ENCODE data around the gene IGFBP1. TPM values are rescaled to one million over a fixed set of nuclear protein-coding genes. Genes with fewer than 3 reads are reported as not detected.

Gene IGFBP1
- total RNA-seq, 4 donors from 2014 or later: not detected

GRCh38 chr7:45889367-45890067, 1.2 kb downstream of the IGFBP1 start:
- Histone ChIP-seq H3K4me3 (replicated peaks in 1 of 3) (no peak overlapping the region), H3K4me1 (peaks cover 0 to 10% of the 10 kb centered on the region in 2 donors), H3K36me3 (no peaks in the 10 kb centered on the region), H3K9me3 (no peaks in the 10 kb centered on the region), H3K27me3 (peaks cover 11% of the 10 kb centered on the region), H3K27ac (no peak overlapping the region)
- 70 to 73% methylated on average over 8 of the region's 8 CpGs for WGBS, 2 donors
- DNase-seq: no peak
- intact Hi-C loops (cut with DNase I): no loop called here
- TF ChIP-seq POLR2A (IDR thresholded peaks at IDR 0.05): no peak
- TF ChIP-seq CTCF (IDR thresholded peaks at IDR 0.05): no peak

DNA sequence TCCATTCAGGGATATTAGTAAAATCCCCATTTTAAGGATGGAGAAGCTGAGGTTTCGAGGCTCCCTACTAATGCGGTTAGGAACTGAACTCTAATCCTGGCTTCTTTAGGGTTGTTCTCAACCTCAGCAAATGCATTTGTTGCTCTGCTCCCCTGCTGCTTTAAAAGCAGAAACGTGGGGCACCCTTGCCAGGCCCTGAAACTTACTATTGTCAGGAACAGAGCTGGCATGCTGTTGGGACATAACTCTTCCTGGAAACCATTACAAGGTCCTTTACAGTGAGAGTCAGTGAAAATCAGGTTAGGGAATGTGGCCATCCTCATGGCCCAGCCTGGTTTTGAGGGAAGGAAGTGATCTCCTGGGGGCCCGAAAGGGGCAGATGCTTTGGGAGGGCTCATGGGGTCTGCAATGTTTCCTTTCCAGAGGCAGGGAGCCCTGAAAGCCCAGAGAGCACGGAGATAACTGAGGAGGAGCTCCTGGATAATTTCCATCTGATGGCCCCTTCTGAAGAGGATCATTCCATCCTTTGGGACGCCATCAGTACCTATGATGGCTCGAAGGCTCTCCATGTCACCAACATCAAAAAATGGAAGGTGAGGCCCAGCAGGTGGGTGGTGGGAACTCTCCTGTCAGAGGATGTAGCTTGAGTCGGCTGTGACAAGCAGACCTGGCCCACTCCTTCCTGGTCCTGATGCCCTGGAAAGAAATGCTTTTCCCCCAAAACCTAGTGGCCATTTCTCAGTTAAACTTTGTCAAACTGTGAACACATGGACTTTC, 2.0 kb downstream of the IGFBP1 start:
- no peaks in the 10 kb centered on the region for H3K9me3 ChIP-seq
- intact Hi-C loops (cut with DNase I): no loop called here
- H3K36me3 ChIP-seq: no peaks in the 10 kb centered on the region
- H3K4me1 ChIP-seq: peaks cover 0 to 10% of the 10 kb centered on the region in 2 donors
- no peak overlapping the region for H3K27ac ChIP-seq
- no peak for DNase-seq
- H3K27me3 ChIP-seq: peaks cover 11% of the 10 kb centered on the region
- no peak for TF ChIP-seq POLR2A (IDR thresholded peaks at IDR 0.05)
- no peak for TF ChIP-seq CTCF (IDR thresholded peaks at IDR 0.05)
- no peak overlapping the region for H3K4me3 ChIP-seq (replicated peaks in 1 of 3)
- 85 to 94% methylated on average over 8 of the region's 8 CpGs for WGBS, 2 donors

DNA sequence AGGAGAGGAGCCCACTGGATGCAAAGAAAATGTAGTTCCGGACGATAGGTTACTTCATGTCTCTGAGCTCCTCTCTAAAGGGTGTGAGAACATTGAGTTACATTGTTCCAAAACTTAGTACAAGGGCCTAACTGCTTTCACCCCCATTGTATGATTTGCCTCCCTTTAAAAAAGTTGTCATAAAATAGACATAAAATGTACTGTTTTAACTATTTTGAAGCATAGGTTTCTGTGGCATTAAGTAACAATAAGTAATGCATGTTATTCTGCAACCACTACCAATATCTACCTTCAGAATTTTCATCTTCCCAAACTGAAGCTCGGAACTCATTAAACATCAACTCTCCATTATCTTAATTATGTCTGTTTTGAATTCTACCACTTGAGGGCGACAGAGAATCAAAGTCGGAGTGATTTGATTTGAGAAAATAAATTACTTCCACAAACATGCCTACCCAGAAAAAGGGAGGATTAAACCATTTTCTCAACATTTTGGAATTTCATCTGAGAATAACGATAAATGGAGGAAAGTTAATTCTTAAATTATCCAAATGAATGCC, 2.7 kb downstream of the IGFBP1 start:
- H3K27me3 ChIP-seq: peaks cover 11% of the 10 kb centered on the region
- H3K4me1 ChIP-seq: peaks cover 0 to 10% of the 10 kb centered on the region in 2 donors
- WGBS, 2 donors: 41 to 42% methylated on average over 6 of the region's 6 CpGs
- no peaks in the 10 kb centered on the region for H3K36me3 ChIP-seq
- H3K27ac ChIP-seq: no peak overlapping the region
- no peaks in the 10 kb centered on the region for H3K9me3 ChIP-seq
- TF ChIP-seq CTCF (IDR thresholded peaks at IDR 0.05): peak in 4 of 6 experiments; percentile 28 to 66 (median 56)
- no peak for TF ChIP-seq POLR2A (IDR thresholded peaks at IDR 0.05)
- DNase-seq: no peak
- no peak overlapping the region for H3K4me3 ChIP-seq (replicated peaks in 1 of 3)
- intact Hi-C loops (cut with DNase I): no loop called here

DNA sequence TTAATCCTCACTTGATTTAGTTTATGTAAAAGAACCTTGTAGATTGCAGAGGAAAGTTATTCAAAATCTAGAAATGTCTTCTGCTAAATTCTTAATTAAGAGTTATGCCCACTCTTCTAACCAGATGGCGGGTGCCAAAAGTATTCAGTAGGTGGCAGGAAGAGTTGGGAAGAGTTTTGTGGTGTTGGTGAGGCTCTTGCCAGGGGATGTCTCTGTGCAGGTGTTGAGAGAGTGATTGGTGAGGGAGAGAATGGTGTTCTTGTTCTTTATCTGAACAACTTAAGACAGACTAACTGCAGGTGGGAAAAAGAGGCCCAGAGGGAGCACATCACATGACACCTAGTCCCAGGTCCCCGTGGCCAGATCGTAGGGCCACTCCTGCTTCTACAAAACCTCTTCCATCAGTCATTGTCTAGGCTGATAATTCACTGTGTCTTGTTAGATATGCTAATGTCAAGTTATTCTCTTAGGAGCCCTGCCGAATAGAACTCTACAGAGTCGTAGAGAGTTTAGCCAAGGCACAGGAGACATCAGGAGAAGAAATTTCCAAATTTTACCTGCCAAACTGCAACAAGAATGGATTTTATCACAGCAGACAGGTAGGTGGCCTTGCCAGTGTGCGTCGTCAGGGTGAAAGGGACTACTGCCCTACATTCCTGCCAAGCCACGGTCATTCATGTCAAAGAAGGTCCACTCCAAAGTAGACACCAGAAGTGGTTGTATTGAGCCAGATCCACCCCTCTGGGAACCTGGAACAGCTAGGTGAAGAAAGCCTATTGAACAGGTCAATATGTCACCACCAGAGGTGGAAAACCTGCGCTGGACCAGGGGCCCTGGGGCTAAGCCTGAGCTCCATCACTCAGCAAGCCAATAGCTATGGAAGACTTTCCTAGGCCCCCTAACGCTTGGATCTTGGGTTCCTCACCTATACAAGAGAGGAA, 3.4 kb downstream of the IGFBP1 start:
- H3K36me3 ChIP-seq: no peaks in the 10 kb centered on the region
- H3K9me3 ChIP-seq: no peaks in the 10 kb centered on the region
- no peak overlapping the region for H3K4me3 ChIP-seq (replicated peaks in 1 of 3)
- 79 to 81% methylated on average over 10 of the region's 10 CpGs for WGBS, 2 donors
- no peak for DNase-seq
- H3K27me3 ChIP-seq: peaks cover 11% of the 10 kb centered on the region
- no peak for TF ChIP-seq CTCF (IDR thresholded peaks at IDR 0.05)
- no peak for TF ChIP-seq POLR2A (IDR thresholded peaks at IDR 0.05)
- H3K4me1 ChIP-seq: peaks cover 0 to 10% of the 10 kb centered on the region in 2 donors
- intact Hi-C loops (cut with DNase I): no loop called here
- H3K27ac ChIP-seq: no peak overlapping the region

All from thyroid gland (tissue), 4 donors.